ENCODE measurements around the gene MTHFD1L.

Gene MTHFD1L

DNA sequence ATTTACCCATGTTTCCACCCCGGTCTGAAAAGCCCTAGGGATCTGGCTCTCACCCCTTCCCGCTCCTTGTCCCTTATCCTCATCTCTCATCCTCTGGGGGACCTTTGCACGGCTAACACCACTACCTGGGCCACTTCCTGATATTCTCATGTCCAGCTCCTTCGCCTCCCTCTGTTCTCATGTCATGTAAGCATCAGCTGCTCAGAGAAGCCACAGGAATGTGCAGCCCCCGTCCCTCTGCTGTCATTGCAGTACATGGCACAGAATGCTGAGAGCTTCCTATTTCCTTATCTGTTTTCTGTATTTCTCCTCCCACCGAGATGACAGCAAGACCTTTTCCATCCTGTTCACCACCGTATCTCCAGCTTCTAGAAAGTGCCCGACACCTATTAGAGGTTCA is 102.4 kb downstream of the MTHFD1L start:
- Histone ChIP-seq H3K27me3 (ENCODE audit: insufficient read depth, poor library complexity, severe bottlenecking) (no peaks in the 10 kb centered on the region), H3K4me1 (ENCODE audit: insufficient read depth, poor library complexity, severe bottlenecking) (no peaks in the 10 kb centered on the region), H3K36me3 (ENCODE audit: low read depth) (peaks cover 58% of the 10 kb centered on the region), H3K9me3 (ENCODE audit: severe bottlenecking) (no peaks in the 10 kb centered on the region), H3K27ac (ENCODE audit: poor library complexity, severe bottlenecking) (no peak overlapping the region), H3K4me3 (ENCODE audit: severe bottlenecking) (no peak overlapping the region)
- TF ChIP-seq, protein P1, sequence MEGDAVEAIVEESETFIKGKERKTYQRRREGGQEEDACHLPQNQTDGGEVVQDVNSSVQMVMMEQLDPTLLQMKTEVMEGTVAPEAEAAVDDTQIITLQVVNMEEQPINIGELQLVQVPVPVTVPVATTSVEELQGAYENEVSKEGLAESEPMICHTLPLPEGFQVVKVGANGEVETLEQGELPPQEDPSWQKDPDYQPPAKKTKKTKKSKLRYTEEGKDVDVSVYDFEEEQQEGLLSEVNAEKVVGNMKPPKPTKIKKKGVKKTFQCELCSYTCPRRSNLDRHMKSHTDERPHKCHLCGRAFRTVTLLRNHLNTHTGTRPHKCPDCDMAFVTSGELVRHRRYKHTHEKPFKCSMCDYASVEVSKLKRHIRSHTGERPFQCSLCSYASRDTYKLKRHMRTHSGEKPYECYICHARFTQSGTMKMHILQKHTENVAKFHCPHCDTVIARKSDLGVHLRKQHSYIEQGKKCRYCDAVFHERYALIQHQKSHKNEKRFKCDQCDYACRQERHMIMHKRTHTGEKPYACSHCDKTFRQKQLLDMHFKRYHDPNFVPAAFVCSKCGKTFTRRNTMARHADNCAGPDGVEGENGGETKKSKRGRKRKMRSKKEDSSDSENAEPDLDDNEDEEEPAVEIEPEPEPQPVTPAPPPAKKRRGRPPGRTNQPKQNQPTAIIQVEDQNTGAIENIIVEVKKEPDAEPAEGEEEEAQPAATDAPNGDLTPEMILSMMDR (IDR thresholded peaks at IDR 0.05; ENCODE audit: poor library complexity, severe bottlenecking), result no peak
- DNase-seq (ENCODE audit: low spot score) (no peak), ATAC-seq (ENCODE audit: low read depth) (no peak)

DNA sequence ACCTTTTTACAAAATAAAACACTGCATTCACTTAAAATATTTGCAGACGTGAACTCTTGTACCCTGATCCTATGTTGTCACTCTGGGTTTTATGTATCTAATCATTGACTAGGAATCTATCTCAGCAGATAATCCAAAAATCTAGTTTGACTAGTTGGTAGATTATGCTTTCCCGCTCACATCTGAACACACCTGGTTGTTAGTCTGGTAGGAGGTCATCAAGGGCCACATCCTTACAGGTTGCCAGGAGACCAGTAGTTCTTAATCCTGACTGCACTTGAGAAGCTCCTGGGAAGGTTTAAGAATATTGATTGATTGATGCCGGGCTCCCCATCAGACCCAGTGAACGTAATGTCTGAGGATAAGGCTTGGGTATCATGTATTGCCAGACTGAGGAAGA is 104.4 kb downstream of the MTHFD1L start:
- TF ChIP-seq, protein P1 (IDR thresholded peaks at IDR 0.05; ENCODE audit: poor library complexity, severe bottlenecking), result no peak
- Histone ChIP-seq H3K4me1 (ENCODE audit: insufficient read depth, poor library complexity, severe bottlenecking) (no peaks in the 10 kb centered on the region), H3K9me3 (ENCODE audit: severe bottlenecking) (no peaks in the 10 kb centered on the region), H3K27ac (ENCODE audit: poor library complexity, severe bottlenecking) (no peak overlapping the region), H3K4me3 (ENCODE audit: severe bottlenecking) (no peak overlapping the region), H3K36me3 (ENCODE audit: low read depth) (peaks cover 56% of the 10 kb centered on the region), H3K27me3 (ENCODE audit: insufficient read depth, poor library complexity, severe bottlenecking) (no peaks in the 10 kb centered on the region)
- ATAC-seq (ENCODE audit: low read depth) (no peak), DNase-seq (ENCODE audit: low spot score) (no peak)

DNA sequence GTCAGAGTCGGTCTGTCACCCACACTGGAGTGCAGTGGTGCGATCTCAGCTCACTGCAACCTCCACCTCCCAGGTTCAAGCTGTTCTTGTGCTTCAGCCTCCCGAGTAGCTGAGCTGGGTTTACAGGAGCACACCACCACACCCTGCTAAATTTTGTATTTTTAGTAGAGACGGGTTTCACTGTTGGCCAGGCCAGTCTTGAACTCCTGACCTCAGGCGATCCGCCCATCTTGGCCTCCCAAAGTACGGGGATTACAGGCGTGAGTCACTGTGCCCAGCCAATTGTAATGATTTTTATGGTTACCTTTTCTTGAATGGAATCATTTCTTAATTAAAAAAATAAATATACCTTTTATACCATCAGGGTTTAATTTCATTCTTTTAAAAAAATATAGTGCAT is 105.7 kb downstream of the MTHFD1L start:
- H3K4me1 ChIP-seq (ENCODE audit: insufficient read depth, poor library complexity, severe bottlenecking), result no peaks in the 10 kb centered on the region
- TF ChIP-seq, protein P1 (IDR thresholded peaks at IDR 0.05; ENCODE audit: poor library complexity, severe bottlenecking), result no peak
- no peaks in the 10 kb centered on the region for H3K27me3 ChIP-seq (ENCODE audit: insufficient read depth, poor library complexity, severe bottlenecking)
- H3K9me3 ChIP-seq (ENCODE audit: severe bottlenecking), result peaks cover under 1% of the 10 kb centered on the region
- no peak for DNase-seq (ENCODE audit: low spot score)
- no peak overlapping the region for H3K27ac ChIP-seq (ENCODE audit: poor library complexity, severe bottlenecking)
- H3K4me3 ChIP-seq (ENCODE audit: severe bottlenecking), result no peak overlapping the region
- ATAC-seq (ENCODE audit: low read depth), result no peak
- peaks cover 54% of the 10 kb centered on the region for H3K36me3 ChIP-seq (ENCODE audit: low read depth)

DNA sequence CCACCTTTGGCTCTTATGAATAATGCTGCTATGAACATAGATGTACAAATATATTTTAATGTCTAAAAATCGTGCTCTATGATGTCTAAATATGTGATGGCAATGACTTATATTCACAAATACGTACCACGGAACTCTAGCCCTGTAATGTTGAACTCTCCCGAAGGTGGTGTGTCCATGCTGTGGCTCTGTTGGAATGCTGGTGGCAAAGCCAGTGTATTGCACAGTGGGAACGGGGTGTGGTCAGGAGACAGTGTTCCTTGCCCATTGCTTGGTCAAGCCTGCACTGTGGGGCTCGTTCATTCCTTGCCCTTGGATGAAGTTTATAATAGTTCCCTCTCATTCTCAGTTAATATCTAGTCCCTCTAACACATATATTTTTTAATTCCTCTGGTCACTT is 109.6 kb downstream of the MTHFD1L start:
- DNase-seq (ENCODE audit: low spot score) (no peak), ATAC-seq (ENCODE audit: low read depth) (no peak)
- peaks cover 60% of the 10 kb centered on the region for H3K36me3 ChIP-seq (ENCODE audit: low read depth)
- TF ChIP-seq, protein P1 (IDR thresholded peaks at IDR 0.05; ENCODE audit: poor library complexity, severe bottlenecking), result no peak
- no peak overlapping the region for H3K4me3 ChIP-seq (ENCODE audit: severe bottlenecking)
- no peak overlapping the region for H3K27ac ChIP-seq (ENCODE audit: poor library complexity, severe bottlenecking)
- H3K4me1 ChIP-seq (ENCODE audit: insufficient read depth, poor library complexity, severe bottlenecking), result no peaks in the 10 kb centered on the region
- peaks cover 3% of the 10 kb centered on the region for H3K9me3 ChIP-seq (ENCODE audit: severe bottlenecking)
- no peaks in the 10 kb centered on the region for H3K27me3 ChIP-seq (ENCODE audit: insufficient read depth, poor library complexity, severe bottlenecking)

DNA sequence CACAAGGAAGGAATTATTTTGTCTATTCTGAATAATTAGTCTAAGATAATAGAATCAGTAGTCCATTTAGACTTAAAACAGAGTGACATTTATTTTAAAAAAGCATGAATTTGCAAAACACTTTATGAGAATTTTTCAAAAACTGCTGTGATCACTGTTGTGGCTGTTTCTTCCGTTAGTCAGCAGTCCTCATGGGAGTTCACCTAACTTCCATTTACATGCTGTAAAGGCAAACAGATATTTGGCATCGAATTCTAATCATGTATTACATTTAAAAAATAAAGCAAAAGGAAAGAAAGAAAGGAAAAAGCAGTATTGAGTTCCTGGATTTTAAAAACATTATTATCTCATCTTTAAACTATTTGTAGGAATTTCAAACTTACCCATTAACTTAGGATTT is 111.8 kb downstream of the MTHFD1L start:
- ATAC-seq (ENCODE audit: low read depth), result no peak

More for the DNA sequence above, 111.8 kb downstream of the MTHFD1L start:
- H3K4me1 ChIP-seq (ENCODE audit: insufficient read depth, poor library complexity, severe bottlenecking), result no peaks in the 10 kb centered on the region
- TF ChIP-seq, protein P1 (IDR thresholded peaks at IDR 0.05; ENCODE audit: poor library complexity, severe bottlenecking), result no peak
- H3K36me3 ChIP-seq (ENCODE audit: low read depth), result peaks cover 47% of the 10 kb centered on the region
- no peak overlapping the region for H3K27ac ChIP-seq (ENCODE audit: poor library complexity, severe bottlenecking)
- peaks cover 3% of the 10 kb centered on the region for H3K9me3 ChIP-seq (ENCODE audit: severe bottlenecking)
- no peaks in the 10 kb centered on the region for H3K27me3 ChIP-seq (ENCODE audit: insufficient read depth, poor library complexity, severe bottlenecking)
- H3K4me3 ChIP-seq (ENCODE audit: severe bottlenecking), result no peak overlapping the region
- DNase-seq (ENCODE audit: low spot score), result no peak
